HUES64 (cell line): ENCODE measurements around the gene CCNO.

Source experiments
- H3K27ac ChIP-seq: 2 replicates; pipeline ENCODE4 v1.7.0; 2013; ENCODE audit warnings: low read depth, low read length, inconsistent platforms
- H3K27me3 ChIP-seq: 2 replicates; pipeline ENCODE4 v1.6.1; 2013; ENCODE audit warnings: mild to moderate bottlenecking, low read length; ENCODE audit not compliant: insufficient read depth
- H3K36me3 ChIP-seq: 2 replicates; pipeline ENCODE4 v1.6.1; 2013; ENCODE audit warnings: mild to moderate bottlenecking, low read length; ENCODE audit not compliant: insufficient read depth
- H3K4me1 ChIP-seq: 2 replicates; pipeline ENCODE4 v1.6.1; 2013; ENCODE audit warnings: mild to moderate bottlenecking, low read length, moderate library complexity; ENCODE audit not compliant: insufficient read depth
- H3K4me3 ChIP-seq: 2 replicates; pipeline ENCODE4 v1.5.1; 2013; ENCODE audit warnings: mild to moderate bottlenecking, low read length, moderate library complexity
- H3K9ac ChIP-seq: 2 replicates; pipeline ENCODE4 v1.6.1; 2013; ENCODE audit warnings: mild to moderate bottlenecking, low read depth, low read length
- H3K9me3 ChIP-seq: 2 replicates; pipeline ENCODE4 v1.6.1; 2013; ENCODE audit warnings: low read depth, low read length; ENCODE audit not compliant: insufficient read depth
- whole genome bisulfite sequencing: fragments of 150-250, 120-280 bp; methylation state at CpG from one replicate; pipeline ENCODE4 v1.1.7; 2013; ENCODE audit warnings: missing lambda C conversion rate; 5-methylcytosine and 5-hydroxymethylcytosine counted together

Gene CCNO

GRCh38 chr5:55231919-55232270 is 1.5 kb downstream of the CCNO start:
- H3K9me3 ChIP-seq, result no peaks in the 10 kb centered on the region
- no peak overlapping the region for H3K27ac ChIP-seq
- no peak overlapping the region for H3K9ac ChIP-seq
- H3K4me3 ChIP-seq, result peak overlapping the region; percentile 57
- H3K4me1 ChIP-seq, result peaks cover 20% of the 10 kb centered on the region; the same call in 1 of the 2 replicates
- no peaks in the 10 kb centered on the region for H3K36me3 ChIP-seq
- peaks cover 99% of the 10 kb centered on the region for H3K27me3 ChIP-seq
- WGBS, result 3% methylated on average over 11 of the region's 11 CpGs

DNA sequence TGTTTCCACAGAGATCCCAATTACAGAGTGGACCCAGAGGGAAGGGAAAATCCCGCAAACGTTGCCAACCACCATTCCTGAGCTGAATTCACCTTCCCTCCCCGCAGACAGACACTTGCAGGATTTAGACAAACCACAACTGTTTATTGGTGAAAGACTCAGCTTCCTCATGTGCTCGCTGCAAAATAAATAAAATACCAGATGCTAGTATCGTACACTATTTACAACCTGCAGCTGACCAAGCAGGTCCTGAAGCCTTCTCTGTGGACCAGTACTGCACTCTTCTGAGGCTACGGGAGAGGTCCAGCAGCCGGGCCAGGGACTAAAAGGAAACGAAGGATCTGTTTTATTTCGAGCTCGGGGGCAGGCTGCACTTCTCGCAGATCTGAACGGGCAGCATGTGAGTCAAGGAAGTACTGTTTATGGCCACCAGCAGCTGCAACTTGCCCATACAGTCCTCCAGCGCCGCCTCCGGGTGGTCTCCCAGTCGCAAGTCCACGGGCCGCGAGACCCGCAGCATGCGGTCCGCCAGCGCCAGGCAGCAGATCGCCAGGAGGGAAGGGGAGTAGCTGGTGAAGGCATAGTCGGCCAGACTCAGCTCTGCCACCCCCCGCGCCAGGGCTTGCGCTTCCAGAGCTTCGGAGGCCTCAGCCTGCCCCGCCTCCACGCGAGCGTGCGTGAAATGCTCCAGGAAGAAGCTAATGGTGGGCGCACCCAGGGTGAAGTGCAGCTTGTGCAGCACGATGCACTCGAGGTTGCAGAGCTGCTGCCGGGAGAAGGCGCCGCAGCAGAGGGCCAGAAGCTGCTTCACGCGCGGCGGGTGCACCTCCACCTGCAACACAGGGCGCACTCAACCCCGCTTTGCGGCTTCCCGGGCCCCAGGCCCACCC is 2.1 kb downstream of the CCNO start:
- no peaks in the 10 kb centered on the region for H3K36me3 ChIP-seq
- no peaks in the 10 kb centered on the region for H3K9me3 ChIP-seq
- WGBS, result 6% methylated on average over 48 of the region's 48 CpGs
- peaks cover 99% of the 10 kb centered on the region for H3K27me3 ChIP-seq
- H3K4me1 ChIP-seq, result peaks cover 20% of the 10 kb centered on the region; the same call in 1 of the 2 replicates
- peak overlapping the region; percentile 17; the same call in 1 of the 2 replicates for H3K4me3 ChIP-seq
- no peak overlapping the region for H3K9ac ChIP-seq
- H3K27ac ChIP-seq, result no peak overlapping the region

- H3K9me3 ChIP-seq, result no peaks in the 10 kb centered on the region
- no peak overlapping the region for H3K4me3 ChIP-seq
- H3K27me3 ChIP-seq, result peaks cover 100% of the 10 kb centered on the region
- H3K4me1 ChIP-seq, result peaks cover 20% of the 10 kb centered on the region; the same call in 1 of the 2 replicates
- H3K9ac ChIP-seq, result no peak overlapping the region
- WGBS, result 60% methylated on average over 8 of the region's 8 CpGs
- H3K36me3 ChIP-seq, result no peaks in the 10 kb centered on the region
- H3K27ac ChIP-seq, result no peak overlapping the region
These were observed 3.2 kb downstream of the CCNO start for GRCh38 chr5:55230086-55230629.

DNA sequence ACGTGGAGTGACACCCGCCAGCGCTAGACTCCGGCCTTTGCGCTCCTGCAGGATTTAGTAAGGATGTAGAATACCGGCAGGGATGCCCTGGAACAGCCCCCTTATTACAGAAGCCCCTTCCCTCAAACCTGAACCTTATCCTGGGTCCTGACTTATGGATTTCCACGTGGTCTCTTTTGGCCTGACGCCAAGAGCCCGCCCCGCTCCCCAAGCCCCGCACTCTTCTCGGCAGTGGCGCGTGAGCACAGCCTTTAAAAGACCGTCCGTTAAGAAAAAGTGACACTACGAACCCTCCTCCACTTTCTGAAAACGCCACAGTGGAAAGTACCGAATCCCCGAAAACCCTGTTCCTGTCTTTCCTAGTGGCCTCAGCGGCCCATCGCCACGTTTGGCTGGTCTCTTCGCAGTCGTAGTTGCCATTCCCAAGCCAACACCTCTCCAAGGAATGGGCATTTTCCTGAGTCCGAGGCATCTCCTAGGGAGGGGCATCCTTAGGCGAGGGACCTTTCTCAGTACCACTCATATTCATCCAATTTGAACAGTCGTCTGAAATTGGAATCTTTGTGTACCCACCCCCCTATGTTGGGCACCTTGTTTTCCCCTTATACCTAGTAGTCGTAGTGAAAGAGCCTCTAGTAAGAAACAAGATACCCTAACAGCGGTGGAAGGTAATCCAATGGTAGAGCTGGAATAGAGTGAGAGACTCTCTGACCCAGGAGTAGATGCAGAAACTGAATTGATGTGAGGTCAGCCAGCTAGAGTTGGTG is 5.6 kb downstream of the CCNO start:
- Histone ChIP-seq H3K9me3 (no peaks in the 10 kb centered on the region), H3K4me3 (peak overlapping the region; percentile 55), H3K4me1 (peaks cover 16% of the 10 kb centered on the region), H3K27ac (no peak overlapping the region), H3K9ac (no peak overlapping the region), H3K36me3 (no peaks in the 10 kb centered on the region), H3K27me3 (peaks cover 100% of the 10 kb centered on the region)
- 4% methylated on average over 30 of the region's 30 CpGs for WGBS

DNA sequence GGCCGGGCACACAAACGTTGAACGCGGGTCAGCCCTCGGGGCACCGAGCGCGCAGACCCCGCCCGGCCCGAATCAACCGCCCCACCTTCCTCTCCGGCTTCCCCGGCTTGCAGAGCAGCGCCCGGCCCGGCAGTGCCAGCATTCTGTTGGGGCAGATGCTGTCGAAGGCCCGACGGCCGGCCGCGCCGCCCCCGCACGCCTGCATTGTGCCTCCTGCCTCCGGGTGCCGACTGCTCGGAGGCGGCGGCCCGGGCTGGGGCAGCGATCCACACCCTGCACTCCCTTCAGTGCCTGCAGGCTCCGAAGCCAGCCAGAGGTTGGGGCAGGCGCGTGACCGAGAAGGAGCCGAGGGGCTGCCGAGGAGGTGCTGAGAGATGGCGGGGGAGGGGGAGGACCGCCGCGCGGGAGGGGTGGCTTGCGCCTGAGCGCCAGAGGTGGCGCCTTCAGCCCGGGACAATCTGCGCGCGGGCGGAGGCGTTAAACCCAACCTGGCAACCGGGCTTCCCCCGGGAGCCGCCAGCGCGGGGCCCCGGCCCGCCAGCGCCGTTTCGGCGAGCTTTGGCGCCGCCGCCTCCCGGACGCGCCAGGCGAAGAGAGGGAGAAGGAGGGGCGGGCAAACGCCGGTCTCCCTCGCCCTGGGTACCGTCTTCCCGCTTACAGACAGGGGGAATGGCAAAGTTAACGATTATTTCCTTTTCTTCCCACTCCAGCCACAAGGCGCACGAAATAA is 6.3 kb downstream of the CCNO start, which contains the start of gene MCIDAS:
MCIDAS (minus strand) TSS at position 382 of the 730 bp plus-strand sequence; CDS start at position 205, 177 bp downstream.
- Histone ChIP-seq H3K27ac (no peak within 1 kb of the TSS), H3K9ac (no peak within 1 kb of the TSS), H3K4me3 (peak within 1 kb of the TSS; percentile 55), H3K36me3 (no peaks in the 10 kb centered on the region), H3K4me1 (peaks cover 23% of the 10 kb centered on the region), H3K27me3 (peaks cover 100% of the 10 kb centered on the region), H3K9me3 (no peaks in the 10 kb centered on the region)
- WGBS, result under 1% methylated on average over 80 of the region's 80 CpGs

DNA sequence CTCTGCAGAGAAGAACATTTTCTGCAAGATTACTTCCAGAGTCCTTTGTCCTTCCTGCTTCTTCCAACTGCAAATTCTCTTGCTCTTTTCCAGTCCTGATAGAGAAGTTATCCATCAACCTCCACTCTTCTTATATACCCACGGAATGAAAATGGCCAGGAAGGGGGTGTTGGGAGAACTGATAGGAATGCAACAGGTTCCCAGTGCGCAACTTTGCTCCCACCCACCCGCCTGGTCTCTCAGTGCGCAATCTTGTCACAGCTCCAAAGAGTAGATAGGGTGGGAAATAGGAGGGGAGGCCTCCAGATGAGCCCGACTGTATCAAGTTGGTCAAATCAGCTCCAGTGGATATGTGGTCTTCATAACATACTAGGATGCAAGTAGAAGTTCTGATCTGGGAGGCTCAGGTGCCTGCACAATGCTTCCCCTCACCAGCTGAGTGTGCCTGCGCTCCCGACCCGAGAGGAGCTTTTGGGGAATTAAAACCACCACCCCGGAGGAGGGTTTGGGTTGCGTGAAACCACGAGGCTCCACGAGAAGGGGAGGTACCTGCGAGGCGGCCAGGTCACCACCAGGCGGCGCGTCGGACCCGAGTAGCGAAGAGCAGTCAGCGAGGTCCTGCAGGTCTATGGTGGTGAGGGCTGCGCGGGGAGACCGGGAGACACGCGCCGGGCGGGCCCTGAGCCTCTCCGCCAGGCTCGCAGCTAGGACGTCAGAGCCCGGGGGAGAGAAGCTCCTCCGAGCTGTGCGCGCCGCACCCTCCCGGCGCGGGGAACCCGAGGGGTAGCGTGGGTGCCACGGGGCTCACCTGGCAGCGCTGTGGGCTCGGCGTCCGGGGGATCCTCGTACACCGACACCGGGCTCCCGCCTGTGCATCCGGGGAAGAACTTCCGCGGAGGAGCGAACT is 7.1 kb downstream of the CCNO start:
- no peaks in the 10 kb centered on the region for H3K36me3 ChIP-seq
- H3K4me3 ChIP-seq, result peak overlapping the region; percentile 55
- H3K9ac ChIP-seq, result no peak overlapping the region
- H3K27me3 ChIP-seq, result peaks cover 100% of the 10 kb centered on the region
- no peaks in the 10 kb centered on the region for H3K9me3 ChIP-seq
- H3K4me1 ChIP-seq, result peaks cover 22% of the 10 kb centered on the region; the same call in 1 of the 2 replicates
- H3K27ac ChIP-seq, result no peak overlapping the region
- WGBS, result 5% methylated on average over 54 of the region's 54 CpGs

- no peak overlapping the region for H3K4me3 ChIP-seq
- H3K9ac ChIP-seq, result no peak overlapping the region
- H3K4me1 ChIP-seq, result peaks cover 21% of the 10 kb centered on the region; the same call in 1 of the 2 replicates
- no peaks in the 10 kb centered on the region for H3K9me3 ChIP-seq
- no peak overlapping the region for H3K27ac ChIP-seq
- no peaks in the 10 kb centered on the region for H3K36me3 ChIP-seq
- H3K27me3 ChIP-seq, result peaks cover 100% of the 10 kb centered on the region
These were observed 8.1 kb downstream of the CCNO start for GRCh38 chr5:55225346-55225745.

DNA sequence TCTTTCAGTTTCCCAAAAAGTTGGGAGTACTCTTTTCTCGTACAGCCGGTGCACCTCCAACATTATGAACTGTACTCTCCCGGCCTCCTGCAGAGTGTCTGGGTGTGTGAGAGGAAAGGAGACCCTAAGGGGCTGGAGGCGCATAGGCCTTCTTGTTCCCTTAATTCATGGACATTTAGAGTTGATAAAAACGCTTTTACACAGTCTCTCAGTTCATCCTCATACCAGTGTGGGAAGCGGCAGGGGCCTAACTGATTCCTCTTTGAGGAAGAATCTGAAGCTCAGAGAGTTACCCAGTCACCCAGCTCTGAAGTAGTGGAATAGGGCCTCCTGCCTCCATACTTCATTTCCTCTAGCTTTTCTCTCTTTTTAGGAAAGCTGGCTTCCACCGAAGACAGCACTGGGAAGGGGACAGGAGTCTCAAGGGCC is 9.6 kb downstream of the CCNO start:
- no peaks in the 10 kb centered on the region for H3K36me3 ChIP-seq
- H3K4me1 ChIP-seq, result peaks cover 33% of the 10 kb centered on the region
- no peak overlapping the region for H3K4me3 ChIP-seq
- H3K9ac ChIP-seq, result no peak overlapping the region
- peaks cover 100% of the 10 kb centered on the region for H3K27me3 ChIP-seq
- no peaks in the 10 kb centered on the region for H3K9me3 ChIP-seq
- H3K27ac ChIP-seq, result no peak overlapping the region
- WGBS, result 22% methylated on average over 6 of the region's 7 CpGs

DNA sequence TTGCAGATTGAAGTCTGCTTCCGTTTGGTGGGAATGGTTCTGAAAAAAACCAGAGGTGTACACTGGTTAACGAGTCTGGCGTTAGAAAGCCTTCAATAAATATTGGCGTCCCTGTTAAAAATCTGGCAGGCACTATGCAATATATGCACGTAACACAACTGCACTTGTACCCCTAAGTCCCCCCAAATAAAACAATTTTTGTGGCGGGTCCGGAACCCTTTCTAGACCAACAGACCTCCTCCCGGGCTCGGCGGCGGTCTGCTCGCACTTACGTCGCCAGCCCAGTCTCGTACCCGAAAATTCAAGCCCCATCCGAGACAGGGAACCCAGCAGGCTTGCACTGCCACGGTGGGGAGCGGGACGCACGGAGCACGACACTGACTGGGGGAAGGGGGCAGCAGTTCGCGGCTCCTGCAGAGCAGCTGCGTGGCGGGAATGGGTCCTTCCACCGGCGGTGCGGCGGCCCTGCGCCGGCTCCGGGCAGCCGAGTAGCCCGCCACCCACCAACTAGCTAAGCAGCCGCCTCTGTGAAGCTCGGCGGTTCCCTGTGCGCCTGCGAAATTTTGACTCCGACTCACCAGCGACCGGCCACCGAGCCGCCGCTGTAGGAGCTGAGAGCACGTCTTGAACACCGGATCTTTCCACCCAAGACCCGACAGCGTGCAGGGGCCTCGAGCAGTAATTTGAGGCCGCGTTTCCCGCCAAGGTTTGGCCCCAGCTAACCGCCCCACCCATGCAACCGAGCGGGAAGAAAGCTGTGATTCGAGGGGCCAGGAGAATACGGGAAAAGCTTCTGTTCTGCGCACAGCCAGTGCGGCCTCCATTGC is 10.2 kb downstream of the CCNO start:
- Histone ChIP-seq H3K9me3 (no peaks in the 10 kb centered on the region), H3K9ac (no peak overlapping the region), H3K4me1 (peaks cover 37% of the 10 kb centered on the region), H3K4me3 (peak overlapping the region; percentile 30), H3K27ac (no peak overlapping the region), H3K36me3 (no peaks in the 10 kb centered on the region), H3K27me3 (peaks cover 100% of the 10 kb centered on the region)
- WGBS, result 3% methylated on average over 61 of the region's 61 CpGs
